Lower lobe of right lung (tissue), 2 donors: ENCODE measurements around the gene SIAH3. TPM values are rescaled to one million over a fixed set of nuclear protein-coding genes. Genes with fewer than 3 reads are reported as not detected.

Source experiments
- ATAC-seq, 2 donors: fragments of 200-7000 bp; cut with Tn5 transposase; one replicate each; pipeline ENCODE4 v1.9.1; 2020 to 2022; ENCODE audit warnings: mild to moderate bottlenecking in 2 of 2, moderate library complexity in 2 of 2
- DNase-seq: peaks from one replicate; pipeline ENCODE4 v3.0.0-alpha.2; 2020
- H3K27ac ChIP-seq: fragments of 200-600 bp; one replicate; pipeline ENCODE4 v1.8.0; 2022
- H3K27me3 ChIP-seq: fragments of 200-600 bp; one replicate; pipeline ENCODE4 v1.8.0; 2022; ENCODE audit warnings: low read depth
- H3K36me3 ChIP-seq: fragments of 200-600 bp; one replicate; pipeline ENCODE4 v1.8.0; 2022; ENCODE audit warnings: mild to moderate bottlenecking
- H3K4me1 ChIP-seq: fragments of 200-600 bp; one replicate; pipeline ENCODE4 v1.8.0; 2022
- H3K4me3 ChIP-seq: fragments of 200-600 bp; one replicate; pipeline ENCODE4 v1.8.0; 2022; ENCODE audit warnings: mild to moderate bottlenecking
- H3K9me3 ChIP-seq: fragments of 200-600 bp; one replicate; pipeline ENCODE4 v1.8.0; 2022
- intact Hi-C: fragments of 100-400 bp; cut with DNase I; formaldehyde crosslinking; loops from one replicate; pipeline ENCODE4 v1.11.0; 2022
- long read RNA-seq: library from polyadenylated mRNA; unstranded; transcript quantifications from one replicate; pipeline ENCODE4 v2.0.0, GENCODE V29; 2021
- total RNA-seq: library from RNA; stranded (reverse); fragmentation: NEBNext Ultra II Directional; extraction: Animal tissue kit (Norgen Biotek cat#: 25700); gene quantifications from one replicate; pipeline ENCODE4 v1.2.1, GENCODE V29; 2021
- TF ChIP-seq, protein P1 (sequence below): fragments of 200-600 bp; IDR thresholded peaks from one replicate; pipeline ENCODE4 v1.8.0; 2022; ENCODE audit warnings: antibody characterized with exemption, mild to moderate bottlenecking
- donor health status: DM: no; HTN: yes; CAD: no; lungs with severe emphysema.

Gene SIAH3, protein sequence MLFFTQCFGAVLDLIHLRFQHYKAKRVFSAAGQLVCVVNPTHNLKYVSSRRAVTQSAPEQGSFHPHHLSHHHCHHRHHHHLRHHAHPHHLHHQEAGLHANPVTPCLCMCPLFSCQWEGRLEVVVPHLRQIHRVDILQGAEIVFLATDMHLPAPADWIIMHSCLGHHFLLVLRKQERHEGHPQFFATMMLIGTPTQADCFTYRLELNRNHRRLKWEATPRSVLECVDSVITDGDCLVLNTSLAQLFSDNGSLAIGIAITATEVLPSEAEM
- total RNA-seq = 0.06 TPM
- long read RNA-seq = 0 reads

DNA sequence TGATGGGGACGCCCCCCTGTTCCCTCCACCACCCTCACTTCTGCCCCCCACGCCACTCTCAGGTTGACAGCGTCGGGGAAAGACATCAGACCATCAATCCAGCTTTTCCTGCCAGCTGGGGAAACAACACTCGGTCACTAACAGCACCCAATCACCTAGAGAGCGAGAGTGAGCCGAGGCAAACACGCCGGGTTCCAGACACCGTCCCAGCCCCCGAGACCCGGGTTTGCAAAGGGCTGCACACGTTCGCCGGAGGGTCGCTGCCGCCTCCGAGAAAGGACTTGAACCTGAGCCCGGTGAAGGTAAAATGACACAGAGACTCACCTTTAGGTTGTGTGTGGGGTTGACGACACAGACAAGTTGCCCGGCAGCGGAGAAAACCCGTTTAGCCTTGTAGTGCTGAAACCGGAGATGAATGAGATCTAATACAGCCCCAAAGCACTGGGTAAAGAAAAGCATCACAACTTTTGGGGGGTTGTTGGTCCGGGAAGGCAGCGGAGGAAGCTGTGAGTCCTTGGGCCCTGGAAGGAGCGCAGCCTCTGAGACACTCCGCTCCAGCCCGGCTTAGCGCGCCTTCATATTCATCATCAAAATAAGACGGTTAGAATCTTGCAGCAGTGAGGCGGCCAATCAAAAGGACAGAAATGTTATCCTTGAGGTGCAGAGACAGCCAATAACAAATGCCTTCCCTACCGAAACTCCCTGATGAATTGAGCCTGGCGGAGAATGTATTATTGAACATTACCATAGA is at the start of gene SIAH3:
TSS of gene SIAH3 (minus strand) at position 583 of the 751 bp plus-strand sequence. CDS start at position 459, 124 bp downstream.
- TF ChIP-seq, protein P1, sequence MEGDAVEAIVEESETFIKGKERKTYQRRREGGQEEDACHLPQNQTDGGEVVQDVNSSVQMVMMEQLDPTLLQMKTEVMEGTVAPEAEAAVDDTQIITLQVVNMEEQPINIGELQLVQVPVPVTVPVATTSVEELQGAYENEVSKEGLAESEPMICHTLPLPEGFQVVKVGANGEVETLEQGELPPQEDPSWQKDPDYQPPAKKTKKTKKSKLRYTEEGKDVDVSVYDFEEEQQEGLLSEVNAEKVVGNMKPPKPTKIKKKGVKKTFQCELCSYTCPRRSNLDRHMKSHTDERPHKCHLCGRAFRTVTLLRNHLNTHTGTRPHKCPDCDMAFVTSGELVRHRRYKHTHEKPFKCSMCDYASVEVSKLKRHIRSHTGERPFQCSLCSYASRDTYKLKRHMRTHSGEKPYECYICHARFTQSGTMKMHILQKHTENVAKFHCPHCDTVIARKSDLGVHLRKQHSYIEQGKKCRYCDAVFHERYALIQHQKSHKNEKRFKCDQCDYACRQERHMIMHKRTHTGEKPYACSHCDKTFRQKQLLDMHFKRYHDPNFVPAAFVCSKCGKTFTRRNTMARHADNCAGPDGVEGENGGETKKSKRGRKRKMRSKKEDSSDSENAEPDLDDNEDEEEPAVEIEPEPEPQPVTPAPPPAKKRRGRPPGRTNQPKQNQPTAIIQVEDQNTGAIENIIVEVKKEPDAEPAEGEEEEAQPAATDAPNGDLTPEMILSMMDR = no peak
- ATAC-seq (peak; percentile 34 to 36), DNase-seq (no peak)
- peaks cover 23% of the 10 kb centered on the region for H3K4me1 ChIP-seq
- no peaks in the 10 kb centered on the region for H3K9me3 ChIP-seq
- intact Hi-C loops = no loop called here
- H3K27me3 ChIP-seq = peaks cover 25% of the 10 kb centered on the region
- peak within 1 kb of the TSS; percentile 33 for H3K4me3 ChIP-seq
- H3K27ac ChIP-seq = no peak within 1 kb of the TSS
- H3K36me3 ChIP-seq = no peaks in the 10 kb centered on the region

DNA sequence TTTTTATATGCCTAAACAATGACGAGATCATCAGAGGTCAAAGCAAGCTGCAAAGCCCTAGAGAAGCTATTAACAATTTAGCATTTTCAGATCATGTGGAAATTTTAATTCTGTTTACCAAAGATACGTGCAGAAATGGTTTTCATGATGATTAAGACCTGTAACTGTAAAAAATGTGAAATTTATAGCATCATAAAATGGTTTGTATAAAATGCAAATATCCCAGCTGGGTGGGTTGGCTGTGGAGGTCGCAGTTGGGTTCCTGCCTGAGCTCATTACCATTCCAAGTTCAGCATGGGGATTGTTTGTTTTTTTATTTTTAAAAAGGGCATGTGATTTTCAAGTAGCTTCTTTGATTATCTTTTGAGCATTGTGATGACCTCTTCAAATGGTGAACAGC is 47.9 kb upstream of the SIAH3 start:
- intact Hi-C loops = no loop called here
- H3K4me3 ChIP-seq = no peak overlapping the region
- TF ChIP-seq, protein P1 = no peak
- no peaks in the 10 kb centered on the region for H3K9me3 ChIP-seq
- H3K27ac ChIP-seq = no peak overlapping the region
- no peaks in the 10 kb centered on the region for H3K36me3 ChIP-seq
- DNase-seq (no peak), ATAC-seq (no peak)
- no peaks in the 10 kb centered on the region for H3K27me3 ChIP-seq
- no peaks in the 10 kb centered on the region for H3K4me1 ChIP-seq

DNA sequence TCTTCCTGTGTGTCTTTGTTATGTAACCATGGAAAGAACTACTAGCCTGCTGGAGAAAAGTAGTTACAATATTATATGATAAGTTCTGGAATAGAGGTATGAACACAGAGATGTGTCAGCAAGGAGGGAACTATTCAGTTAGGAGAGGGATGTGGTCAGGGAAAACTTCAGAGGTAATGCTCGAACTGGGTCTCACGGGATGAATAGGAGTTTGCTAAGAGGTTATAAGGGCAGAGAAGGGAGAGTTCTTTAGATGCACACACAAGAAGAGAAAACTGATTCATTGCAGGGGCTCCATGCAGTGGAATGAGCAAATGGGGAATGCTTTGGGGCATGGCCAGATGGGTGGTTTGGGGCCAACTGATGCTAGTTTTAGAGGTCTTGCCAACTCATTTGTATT is 46.0 kb upstream of the SIAH3 start:
- Histone ChIP-seq H3K4me1 (no peaks in the 10 kb centered on the region), H3K27ac (no peak overlapping the region), H3K27me3 (no peaks in the 10 kb centered on the region), H3K4me3 (no peak overlapping the region), H3K9me3 (no peaks in the 10 kb centered on the region), H3K36me3 (no peaks in the 10 kb centered on the region)
- TF ChIP-seq, protein P1 = no peak
- DNase-seq (no peak), ATAC-seq (no peak)
- intact Hi-C loops = no loop called here

DNA sequence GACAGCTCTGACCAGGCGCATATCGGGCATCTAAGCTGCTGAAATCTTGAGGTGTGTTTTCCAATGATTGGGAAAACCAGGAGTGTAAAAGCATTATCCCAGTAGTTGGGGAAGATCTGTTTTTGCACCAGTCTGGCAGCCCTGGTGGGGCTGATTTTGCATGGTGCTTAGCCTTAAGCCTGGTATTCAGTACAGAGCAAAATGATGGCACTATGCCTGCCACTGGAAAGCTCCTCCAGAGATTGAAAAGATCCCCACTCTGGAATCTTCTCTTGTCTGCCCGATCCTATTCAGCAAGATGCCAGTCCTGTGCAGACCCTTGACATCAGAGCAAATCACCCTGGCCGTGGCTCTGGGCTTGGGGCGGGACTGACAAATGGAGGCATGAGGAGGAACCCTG is 44.7 kb upstream of the SIAH3 start:
- Histone ChIP-seq H3K9me3 (no peaks in the 10 kb centered on the region), H3K36me3 (no peaks in the 10 kb centered on the region), H3K27ac (no peak overlapping the region), H3K4me3 (no peak overlapping the region), H3K27me3 (no peaks in the 10 kb centered on the region), H3K4me1 (no peaks in the 10 kb centered on the region)
- TF ChIP-seq, protein P1 = no peak
- intact Hi-C loops = no loop called here
- DNase-seq (no peak), ATAC-seq (no peak)

DNA sequence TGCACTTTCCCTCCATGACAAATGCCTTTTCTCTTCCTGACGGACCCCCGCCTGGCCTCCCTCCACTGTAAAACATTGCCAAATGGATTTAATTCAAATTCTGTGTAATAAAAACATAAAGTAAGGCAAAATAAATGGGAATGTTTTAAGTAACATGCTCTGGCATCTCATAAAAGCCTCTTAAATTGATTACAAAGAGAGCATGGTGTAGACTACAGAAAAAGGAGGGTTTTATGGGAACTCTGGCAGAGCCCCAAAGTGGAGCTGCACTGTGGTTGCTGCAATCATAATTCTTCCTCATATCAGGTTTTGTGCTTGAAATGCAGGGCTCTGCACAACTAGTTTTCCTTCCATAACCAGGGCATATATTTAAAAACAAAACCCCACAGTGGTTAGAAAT is 44.3 kb upstream of the SIAH3 start:
- TF ChIP-seq, protein P1 = no peak
- Histone ChIP-seq H3K4me3 (no peak overlapping the region), H3K4me1 (no peaks in the 10 kb centered on the region), H3K27ac (no peak overlapping the region), H3K9me3 (no peaks in the 10 kb centered on the region), H3K27me3 (no peaks in the 10 kb centered on the region), H3K36me3 (no peaks in the 10 kb centered on the region)
- intact Hi-C loops = no loop called here
- ATAC-seq = no peak
- no peak for DNase-seq
